Caco-2 (cell line): ENCODE measurements around the gene ASTN2. TPM values are rescaled to one million over a fixed set of nuclear protein-coding genes. Genes with fewer than 3 reads are reported as not detected.

Source experiments
- Bru-seq: library from RNA; stranded (reverse); fragments of 400-500 nt; gene quantifications from one replicate; lab custom pipeline; 2021; lab: Mats Ljungman, UMichigan
- BruChase-seq, 2 experiments: library from RNA; stranded (reverse); fragments of 400-500 nt; gene quantifications; one replicate each; lab custom pipeline; 2021; lab: Mats Ljungman, UMichigan
- BruUV-seq: library from RNA; stranded (reverse); fragments of 400-500 nt; replicated peaks from 2 replicates; lab custom pipeline; 2021; lab: Mats Ljungman, UMichigan
- CTCF ChIA-PET: fragments of 300-600 bp; sonication (Branson Sonifier 250); formaldehyde crosslinking; loops from one replicate; lab custom pipeline; 2022; ENCODE audit warnings: antibody characterized with exemption; lab: Charles Lee
- POLR2A ChIA-PET: fragments of 300-600 bp; sonication (Branson Sonifier 250); formaldehyde crosslinking; loops from one replicate; lab custom pipeline; 2022; ENCODE audit warnings: antibody characterized with exemption; lab: Charles Lee
- DNase-seq, 2 experiments: peaks; one replicate each; pipeline versions ENCODE4 v3.0.0 to v3.0.0-alpha.2; 2020 to 2022
- H3K27me3 ChIP-seq: replicated peaks from 2 replicates; pipeline ENCODE4 v1.6.0; 2011; ENCODE audit warnings: low read length; ENCODE audit not compliant: control insufficient read depth, insufficient read depth
- H3K36me3 ChIP-seq: 2 replicates; pipeline ENCODE4 v1.5.1; 2011; ENCODE audit warnings: low read length; ENCODE audit not compliant: control insufficient read depth, insufficient read depth
- H3K4me1 ChIP-seq: fragments of 250-450 bp; sonication (Bioruptor Pico); 2 replicates; pipeline ENCODE4 v1.5.1; 2020; ENCODE audit warnings: mild to moderate bottlenecking
- H3K4me3 ChIP-seq: 2 replicates; pipeline ENCODE4 v1.5.1; 2011; ENCODE audit warnings: low read depth, mild to moderate bottlenecking, control low read depth, low read length
- H3K9me3 ChIP-seq: fragments of 250-450 bp; sonication (Bioruptor Pico); 2 replicates; pipeline ENCODE4 v1.5.1; 2020; ENCODE audit warnings: mild to moderate bottlenecking, moderate library complexity
- H3K27ac Mint-ChIP-seq: one replicate; pipeline ENCODE4 v1.8.0; 2022; ENCODE audit warnings: mixed read lengths; ENCODE audit not compliant: unreplicated experiment
- H3K27me3 Mint-ChIP-seq: one replicate; pipeline ENCODE4 v1.8.0; 2022; ENCODE audit warnings: mixed read lengths; ENCODE audit not compliant: insufficient read depth, unreplicated experiment
- H3K36me3 Mint-ChIP-seq: one replicate; pipeline ENCODE4 v1.8.0; 2022; ENCODE audit warnings: mild to moderate bottlenecking, mixed read lengths; ENCODE audit not compliant: insufficient read depth, unreplicated experiment
- H3K4me1 Mint-ChIP-seq: one replicate; pipeline ENCODE4 v1.8.0; 2022; ENCODE audit warnings: low read depth, mixed read lengths; ENCODE audit not compliant: unreplicated experiment
- H3K4me3 Mint-ChIP-seq: one replicate; pipeline ENCODE4 v1.8.0; 2022; ENCODE audit warnings: mild to moderate bottlenecking, moderate library complexity, mixed read lengths; ENCODE audit not compliant: unreplicated experiment
- H3K9me3 Mint-ChIP-seq: one replicate; pipeline ENCODE4 v1.8.0; 2022; ENCODE audit warnings: mixed read lengths; ENCODE audit not compliant: unreplicated experiment
- CTCF ChIP-seq, 2 experiments: fragments of 200-600 bp in 1 of 2; IDR thresholded peaks; 1 replicate in 1 of 2; 2 replicates in 1 of 2; pipeline versions ENCODE4 v1.5.1 to v1.8.0; 2011 to 2022; ENCODE audit warnings: antibody characterized with exemption in 1 of 2, control low read depth in 1 of 2, inconsistent platforms in 1 of 2, low read depth in 1 of 2, low read length in 1 of 2, mild to moderate bottlenecking in 1 of 2, moderate library complexity in 1 of 2; ENCODE audit not compliant: insufficient read depth in 1 of 2, severe bottlenecking in 1 of 2, unreplicated experiment in 1 of 2
- intact Hi-C: fragments of 100-400 bp; cut with micrococcal nuclease; formaldehyde crosslinking; loops from one replicate; pipeline ENCODE4 v1.10.0; 2022; ENCODE audit not compliant: unreplicated experiment
- long read RNA-seq: library from polyadenylated mRNA; stranded (forward); transcript quantifications from one replicate; pipeline ENCODE4 v2.0.0, GENCODE V29; 2022
- total RNA-seq: library from RNA; stranded (reverse); gene quantifications from 2 replicates; pipeline ENCODE4 v1.2.3, GENCODE V29; 2022

Gene ASTN2
- 12.0 and 12.7 TPM in 2 replicates for total RNA-seq
- percentile 47 among the genes with signal in this experiment for Bru-seq, nascent RNA
- percentile 42 among the genes with signal in this experiment for BruChase-seq, experiment 1, labeled RNA remaining after a 2-hour chase
- percentile 36 among the genes with signal in this experiment for BruChase-seq, experiment 2, labeled RNA remaining after a 6-hour chase
- long read RNA-seq, partial matches to known transcripts, result 1 of 45 reads
- long read RNA-seq, other reads (novel, unspliced or antisense), result 44 of 45 reads

GRCh38 chr9:117414906-117415331 is at the start of gene ASTN2:
Gene ASTN2 (minus strand): TSS chr9:117415057. CDS start chr9:117414938, 119 bp downstream.
- no peaks in the 10 kb centered on the region for H3K4me1 Mint-ChIP-seq
- peak within 1 kb of the TSS; percentile 26 for H3K4me3 ChIP-seq
- peak within 1 kb of the TSS; percentile 61 for H3K4me3 Mint-ChIP-seq
- ChIA-PET CTCF (no interaction called here), POLR2A (no interaction called here)
- intact Hi-C loops, result loop anchor here (5.0 kb wide), 1 partner anchor 168 kb away; no protein-coding TSS in a partner anchor
- no peak for DNase-seq
- H3K36me3 Mint-ChIP-seq, result no peaks in the 10 kb centered on the region
- no peaks in the 10 kb centered on the region for H3K9me3 Mint-ChIP-seq
- 0 out of 2 replicates have a peak, but pooled peaks cover 4% of the 10 kb centered on the region for H3K4me1 ChIP-seq
- no peak for TF ChIP-seq CTCF (IDR thresholded peaks at IDR 0.05; ENCODE audit: insufficient read depth in 1 of 2, low read depth in 1 of 2, low read length in 1 of 2, severe bottlenecking in 1 of 2, unreplicated experiment in 1 of 2)
- BruUV-seq, result no TSS peak
- H3K27ac Mint-ChIP-seq, result no peak within 1 kb of the TSS
- H3K27me3 Mint-ChIP-seq, result peaks cover 15% of the 10 kb centered on the region
- H3K27me3 ChIP-seq, result 0 out of 2 replicates have a peak, but pooled peaks cover 3% of the 10 kb centered on the region
- H3K36me3 ChIP-seq, result no peaks in the 10 kb centered on the region
- no peaks in the 10 kb centered on the region for H3K9me3 ChIP-seq

GRCh38 chr9:117462861-117463260 is 48.0 kb upstream of the ASTN2 start:
- H3K4me3 ChIP-seq, result no peak overlapping the region
- intact Hi-C loops, result no loop called here
- no peak for TF ChIP-seq CTCF (IDR thresholded peaks at IDR 0.05; ENCODE audit: insufficient read depth in 1 of 2, low read depth in 1 of 2, low read length in 1 of 2, severe bottlenecking in 1 of 2, unreplicated experiment in 1 of 2)

GRCh38 chr9:117461386-117461785 is 46.5 kb upstream of the ASTN2 start:
- ChIA-PET POLR2A (no interaction called here), CTCF (no interaction called here)
- H3K4me3 Mint-ChIP-seq, result no peak overlapping the region
- H3K9me3 ChIP-seq, result no peaks in the 10 kb centered on the region
- BruUV-seq, result no TSS peak
- peaks cover 10% of the 10 kb centered on the region for H3K27me3 Mint-ChIP-seq
- TF ChIP-seq CTCF (IDR thresholded peaks at IDR 0.05; ENCODE audit: insufficient read depth in 1 of 2, low read depth in 1 of 2, low read length in 1 of 2, severe bottlenecking in 1 of 2, unreplicated experiment in 1 of 2), result no peak
- intact Hi-C loops, result no loop called here
- no peaks in the 10 kb centered on the region; the same call in 1 of the 2 replicates for H3K27me3 ChIP-seq
- DNase-seq, result no peak
- H3K4me3 ChIP-seq, result no peak overlapping the region
- H3K36me3 ChIP-seq, result no peaks in the 10 kb centered on the region
- H3K9me3 Mint-ChIP-seq, result no peaks in the 10 kb centered on the region
- H3K4me1 ChIP-seq, result no peaks in the 10 kb centered on the region
- H3K27ac Mint-ChIP-seq, result no peak overlapping the region
- H3K36me3 Mint-ChIP-seq, result no peaks in the 10 kb centered on the region
- H3K4me1 Mint-ChIP-seq, result no peaks in the 10 kb centered on the region

More at GRCh38 chr9:117462861-117463260, 48.0 kb upstream of the ASTN2 start:
- Histone ChIP-seq H3K27me3 (no peaks in the 10 kb centered on the region; the same call in 1 of the 2 replicates), H3K36me3 (no peaks in the 10 kb centered on the region), H3K9me3 (no peaks in the 10 kb centered on the region), H3K4me1 (no peaks in the 10 kb centered on the region)
- H3K4me3 Mint-ChIP-seq, result no peak overlapping the region
- ChIA-PET POLR2A (no interaction called here), CTCF (no interaction called here)
- no peaks in the 10 kb centered on the region for H3K4me1 Mint-ChIP-seq
- no TSS peak for BruUV-seq
- peaks cover 10% of the 10 kb centered on the region for H3K27me3 Mint-ChIP-seq
- no peak for DNase-seq
- H3K27ac Mint-ChIP-seq, result no peak overlapping the region
- H3K36me3 Mint-ChIP-seq, result no peaks in the 10 kb centered on the region
- H3K9me3 Mint-ChIP-seq, result no peaks in the 10 kb centered on the region
